ENCODE measurements around the gene TRIM17. TPM values are rescaled to one million over a fixed set of nuclear protein-coding genes. Genes with fewer than 3 reads are reported as not detected.

Gene TRIM17
- total RNA-seq, 2 experiments from 2014 or later, result 0.13 TPM; not detected in 1

- H3K27ac ChIP-seq (ENCODE audit: low read depth, low read length, poor library complexity, severe bottlenecking), result no peak overlapping the region
- no peaks in the 10 kb centered on the region for H3K9me2 ChIP-seq (ENCODE audit: insufficient read depth, low read length)
- peaks cover 8% of the 10 kb centered on the region; the same call in 1 of the 2 replicates for H3K79me2 ChIP-seq (ENCODE audit: insufficient read depth, low read depth, low read length)
- no peaks in the 10 kb centered on the region for H4K20me1 ChIP-seq (ENCODE audit: insufficient read depth, low read length)
- POLR2A ChIA-PET, result interaction anchor here (1.3 kb wide), 1 partner anchor 11 kb away, joined by 4 read pairs; no protein-coding TSS in a partner anchor
- DNase-seq (ENCODE audit: low spot score), result no peak
- peaks cover 10% of the 10 kb centered on the region for H3K4me1 ChIP-seq (ENCODE audit: insufficient read depth, low read length, poor library complexity, severe bottlenecking)
- intact Hi-C loops (cut with micrococcal nuclease; ENCODE audit: unreplicated experiment), result no loop called here
- TF ChIP-seq EZH2phosphoT487 (IDR thresholded peaks at IDR 0.05; ENCODE audit: borderline replicate concordance, low read depth, low read length) (no peak), CTCF (conservative IDR thresholded peaks at IDR 0.05; ENCODE audit: low read length) (no peak)
- H3K9me3 ChIP-seq (ENCODE audit: low read length), result no peaks in the 10 kb centered on the region
- no TSS peak for BruUV-seq (replicated peaks)
- H2AFZ ChIP-seq (ENCODE audit: low read length), result no peak overlapping the region
- no peak overlapping the region for H3K4me2 ChIP-seq (ENCODE audit: low read length)
- CTCF ChIA-PET (ENCODE audit: unreplicated experiment), result interaction anchor here (0.7 kb wide), 1 partner anchor 9 kb away, joined by 3 read pairs; no protein-coding TSS in a partner anchor
- no peak overlapping the region for H3K4me3 ChIP-seq (ENCODE audit: low read depth, low read length, poor library complexity, severe bottlenecking)
- H3K36me3 ChIP-seq (ENCODE audit: insufficient read depth, low read length), result no peaks in the 10 kb centered on the region
These were observed 4.9 kb downstream of the TRIM17 start for GRCh38 chr1:228411548-228412430.

GRCh38 chr1:228411121-228411520, 5.5 kb downstream of the TRIM17 start:
- POLR2A ChIA-PET, result no interaction called here
- no TSS peak for BruUV-seq (replicated peaks)

GRCh38 chr1:228410671-228411070, 6.0 kb downstream of the TRIM17 start:
- intact Hi-C loops (cut with micrococcal nuclease; ENCODE audit: unreplicated experiment), result no loop called here
- no peak overlapping the region for H3K4me3 ChIP-seq (ENCODE audit: low read depth, low read length, poor library complexity, severe bottlenecking)
- ChIA-PET CTCF (ENCODE audit: unreplicated experiment) (no interaction called here), POLR2A (no interaction called here)
- H3K9me3 ChIP-seq (ENCODE audit: low read length), result no peaks in the 10 kb centered on the region
- no TSS peak for BruUV-seq (replicated peaks)
- no peak overlapping the region for H3K4me2 ChIP-seq (ENCODE audit: low read length)
- peaks cover 1% of the 10 kb centered on the region; the same call in 1 of the 2 replicates for H4K20me1 ChIP-seq (ENCODE audit: insufficient read depth, low read length)
- H3K27ac ChIP-seq (ENCODE audit: low read depth, low read length, poor library complexity, severe bottlenecking), result no peak overlapping the region
- H3K4me1 ChIP-seq (ENCODE audit: insufficient read depth, low read length, poor library complexity, severe bottlenecking), result peaks cover 10% of the 10 kb centered on the region
- H3K9me2 ChIP-seq (ENCODE audit: insufficient read depth, low read length), result no peaks in the 10 kb centered on the region
- no peak overlapping the region for H2AFZ ChIP-seq (ENCODE audit: low read length)
- peaks cover 18% of the 10 kb centered on the region for H3K79me2 ChIP-seq (ENCODE audit: insufficient read depth, low read depth, low read length)
- H3K36me3 ChIP-seq (ENCODE audit: insufficient read depth, low read length), result no peaks in the 10 kb centered on the region
- no peak for TF ChIP-seq CTCF (conservative IDR thresholded peaks at IDR 0.05; ENCODE audit: low read length)
- no peak for TF ChIP-seq EZH2phosphoT487 (IDR thresholded peaks at IDR 0.05; ENCODE audit: borderline replicate concordance, low read depth, low read length)
- no peak for DNase-seq (ENCODE audit: low spot score)

More at GRCh38 chr1:228411121-228411520, 5.5 kb downstream of the TRIM17 start:
- Histone ChIP-seq H3K9me3 (ENCODE audit: low read length) (no peaks in the 10 kb centered on the region), H3K4me3 (ENCODE audit: low read depth, low read length, poor library complexity, severe bottlenecking) (no peak overlapping the region), H3K79me2 (ENCODE audit: insufficient read depth, low read depth, low read length) (peaks cover 13% of the 10 kb centered on the region), H3K9me2 (ENCODE audit: insufficient read depth, low read length) (no peaks in the 10 kb centered on the region), H2AFZ (ENCODE audit: low read length) (no peak overlapping the region), H4K20me1 (ENCODE audit: insufficient read depth, low read length) (no peaks in the 10 kb centered on the region), H3K27ac (ENCODE audit: low read depth, low read length, poor library complexity, severe bottlenecking) (no peak overlapping the region), H3K36me3 (ENCODE audit: insufficient read depth, low read length) (no peaks in the 10 kb centered on the region), H3K4me1 (ENCODE audit: insufficient read depth, low read length, poor library complexity, severe bottlenecking) (peaks cover 10% of the 10 kb centered on the region), H3K4me2 (ENCODE audit: low read length) (no peak overlapping the region)
- intact Hi-C loops (cut with micrococcal nuclease; ENCODE audit: unreplicated experiment), result no loop called here
- CTCF ChIA-PET (ENCODE audit: unreplicated experiment), result no interaction called here
- DNase-seq (ENCODE audit: low spot score), result no peak
- TF ChIP-seq EZH2phosphoT487 (IDR thresholded peaks at IDR 0.05; ENCODE audit: borderline replicate concordance, low read depth, low read length), result no peak
